HG03135 (cell line): ENCODE results near the gene PTPRN2.
"Not testable (repeated sequence)": the region's sequence is repeated elsewhere in the genome, so short reads cannot be mapped to it uniquely, and the experiment has no call there.

ENCODE experiments used
- ATAC-seq: cut with Tn5 transposase; IDR thresholded peaks from one replicate; pipeline ENCODE4 v1.9.1; 2021; ENCODE audit warnings: mild to moderate bottlenecking, moderate library complexity; ENCODE audit not compliant: unreplicated experiment

PTPRN2 gene

GRCh38 chr7:157505646-157506045 is 1082.0 kb downstream of the PTPRN2 start:
- ATAC-seq = no peak

DNA sequence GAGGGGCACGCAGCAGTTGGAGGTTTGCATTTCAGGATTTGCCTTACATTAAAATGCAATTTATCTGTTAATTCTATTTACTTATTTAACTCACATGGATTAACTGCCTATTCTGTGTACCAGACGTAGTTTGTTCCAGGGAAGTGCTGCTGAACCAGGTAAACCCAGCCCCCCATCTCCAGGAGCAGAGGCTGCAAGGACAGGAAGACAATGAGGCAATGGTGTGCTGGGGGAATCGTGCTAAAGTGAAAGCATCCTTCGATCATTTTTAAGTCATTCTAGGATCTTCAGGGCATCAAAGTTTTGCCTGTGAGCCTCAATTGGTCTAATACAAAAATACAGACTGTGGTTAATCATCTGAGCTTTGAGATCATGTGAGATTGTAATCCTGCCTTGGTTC is 1084.4 kb downstream of the PTPRN2 start:
- ATAC-seq = no peak

GRCh38 chr7:157502701-157503111 is 1084.9 kb downstream of the PTPRN2 start:
- peak; percentile 51 for ATAC-seq

GRCh38 chr7:157501581-157501980 is 1086.0 kb downstream of the PTPRN2 start:
- ATAC-seq = no peak

- not testable (repeated sequence) for ATAC-seq
Observed at GRCh38 chr7:157500989-157501540, 1086.6 kb downstream of the PTPRN2 start.

- ATAC-seq = no peak
Observed at GRCh38 chr7:157500171-157500960, 1087.3 kb downstream of the PTPRN2 start.

DNA sequence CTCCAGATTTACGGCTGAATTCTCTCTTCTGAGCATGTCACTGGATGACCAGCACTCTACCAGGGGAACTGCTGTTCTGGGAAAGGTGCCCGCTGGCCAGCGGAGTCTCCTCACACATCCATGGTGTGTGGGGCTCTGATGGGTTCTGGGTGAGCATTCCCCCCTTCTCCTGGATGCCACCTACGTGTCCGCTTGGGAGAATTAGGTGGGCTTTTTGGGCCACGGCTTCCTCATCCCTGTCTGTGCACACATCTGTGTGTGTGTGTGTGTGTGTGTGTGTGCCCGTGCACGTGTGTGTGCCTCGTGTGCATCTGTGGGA is 1087.8 kb downstream of the PTPRN2 start:
- ATAC-seq = no peak

DNA sequence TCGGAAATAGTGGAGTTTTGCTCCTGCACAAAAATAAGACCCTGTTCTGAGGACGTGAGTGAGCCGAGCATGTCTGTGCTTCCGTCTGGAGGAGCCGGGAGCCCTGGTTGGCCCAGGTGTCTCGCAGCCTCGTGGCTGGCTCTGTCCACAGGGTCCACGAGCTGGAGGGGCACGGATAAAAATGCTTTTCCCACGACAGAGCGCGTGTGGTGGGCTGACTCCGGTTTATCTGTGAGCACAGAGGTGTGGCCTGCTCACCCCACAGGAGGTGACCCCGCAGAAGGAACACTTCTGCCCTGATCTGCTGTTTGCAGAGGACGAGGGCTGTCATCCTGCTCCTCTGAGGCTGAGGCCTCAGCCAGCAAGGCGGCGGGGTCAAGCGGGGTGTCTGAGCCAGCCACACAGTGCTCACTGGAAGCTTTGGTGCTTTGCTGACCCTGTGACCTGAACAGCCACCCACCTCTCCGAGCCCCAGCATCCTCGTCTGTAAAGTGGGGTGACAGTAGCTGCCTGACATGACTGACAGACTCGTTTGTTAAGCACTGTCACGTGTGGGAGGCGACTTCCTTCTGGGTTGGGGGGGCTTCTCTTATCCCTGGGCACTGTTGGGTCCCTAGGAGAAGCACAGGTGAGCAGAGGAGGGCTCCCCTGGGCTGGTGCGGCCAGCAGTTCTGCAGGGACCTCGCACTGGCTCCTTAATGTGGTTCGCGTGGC is 1088.3 kb downstream of the PTPRN2 start:
- ATAC-seq = no peak

DNA sequence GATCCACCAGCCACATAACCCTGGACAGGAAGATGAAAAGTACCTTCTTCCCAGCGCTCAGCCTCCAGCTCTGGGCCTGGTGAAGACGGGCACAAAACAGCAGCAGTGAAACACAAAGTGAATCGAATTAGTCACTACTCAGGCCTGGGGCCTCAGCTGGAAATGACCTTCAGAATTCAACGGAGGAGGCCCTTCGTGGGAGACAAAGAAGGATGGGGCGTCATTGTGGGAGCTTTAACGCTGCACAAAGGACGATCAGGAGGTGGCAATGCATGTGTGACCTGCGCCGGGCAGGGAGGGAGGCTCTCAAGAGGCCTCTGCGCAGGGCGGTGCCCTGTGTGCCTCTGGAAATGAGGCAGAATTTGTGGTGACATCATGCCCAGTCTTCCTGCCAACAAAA is 1089.0 kb downstream of the PTPRN2 start:
- ATAC-seq = no peak

GRCh38 chr7:157497744-157498651 is 1089.6 kb downstream of the PTPRN2 start:
- no peak for ATAC-seq

- ATAC-seq = no peak
Observed at GRCh38 chr7:157497367-157497743, 1090.3 kb downstream of the PTPRN2 start.

DNA sequence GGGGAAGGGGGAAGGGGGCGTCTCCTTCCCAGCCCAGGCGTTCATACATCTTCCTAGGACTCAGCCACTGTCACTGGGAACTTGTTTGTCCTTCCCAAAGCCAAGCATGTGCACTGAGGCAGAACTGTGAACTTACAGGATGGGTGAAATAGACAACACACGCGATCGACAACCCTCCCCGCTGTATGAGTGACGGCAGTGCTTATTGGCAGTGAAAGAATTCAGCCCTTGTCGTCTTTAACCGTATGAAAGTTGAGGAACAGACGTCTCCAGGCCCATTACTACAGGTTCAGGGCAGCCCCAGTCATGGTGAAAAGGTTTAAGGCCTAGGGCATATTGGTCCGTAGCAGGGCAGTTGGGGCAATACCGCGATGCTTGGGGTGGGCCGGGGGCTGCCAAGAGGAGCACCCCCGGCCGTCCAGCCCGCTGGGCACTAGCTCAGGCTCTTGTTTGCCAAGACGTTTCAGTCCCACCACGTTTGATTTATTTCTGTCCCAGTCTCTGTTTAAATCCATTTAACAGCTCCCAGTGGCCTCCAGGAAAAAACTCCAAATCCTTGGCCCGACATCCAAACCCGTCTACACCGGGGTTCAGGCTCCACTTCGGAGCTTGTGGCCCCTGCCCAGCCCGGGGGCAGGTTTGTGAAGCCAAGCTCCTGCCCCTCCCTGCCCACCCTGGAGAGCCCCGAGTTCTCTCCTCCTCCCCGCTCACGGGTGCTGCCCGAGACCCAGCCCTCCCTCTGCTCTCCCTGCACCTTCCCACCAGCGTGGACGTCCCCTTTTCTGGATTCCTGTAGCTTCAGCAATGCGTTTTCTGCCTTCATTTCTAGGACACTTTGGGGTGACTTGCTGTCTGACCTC is 1091.0 kb downstream of the PTPRN2 start:
- ATAC-seq = no peak

- ATAC-seq = no peak
Observed at GRCh38 chr7:157495594-157495993, 1092.0 kb downstream of the PTPRN2 start.

- ATAC-seq = no peak
Observed at GRCh38 chr7:157495177-157495553, 1092.5 kb downstream of the PTPRN2 start.

DNA sequence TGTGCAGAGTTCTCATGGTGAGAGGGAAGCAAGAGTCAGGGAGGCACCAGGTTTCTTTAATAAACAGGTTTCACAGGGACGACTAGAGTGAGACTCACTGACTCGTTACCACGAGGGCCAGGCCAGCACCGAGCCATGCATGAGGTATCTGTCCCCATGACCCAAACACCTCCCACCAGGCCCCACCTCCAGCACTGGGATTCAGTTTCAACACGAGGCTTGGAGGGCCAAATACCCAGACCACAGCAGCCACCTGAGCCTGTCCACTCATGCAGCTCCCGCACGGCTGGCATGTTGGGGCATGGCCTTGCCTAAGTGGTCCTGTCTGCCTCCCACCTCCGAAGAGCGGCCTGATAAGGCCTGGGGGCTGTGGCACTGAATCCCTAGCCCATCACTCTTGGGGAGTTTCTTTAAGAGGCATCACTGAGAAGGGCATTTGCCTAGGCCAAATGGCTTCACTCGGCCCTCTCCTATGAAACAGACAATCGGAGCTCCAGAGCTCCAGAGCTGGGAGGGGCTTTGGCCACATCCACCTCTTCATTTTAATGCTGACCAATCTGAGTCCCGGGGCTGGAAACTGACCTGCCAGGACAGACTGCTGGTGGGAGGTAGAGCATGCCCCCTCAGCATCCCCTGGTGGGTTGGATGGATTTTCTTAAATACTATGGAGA is 1093.0 kb downstream of the PTPRN2 start:
- no peak for ATAC-seq

- ATAC-seq = no peak
Observed at GRCh38 chr7:157493776-157494175, 1093.8 kb downstream of the PTPRN2 start.

DNA sequence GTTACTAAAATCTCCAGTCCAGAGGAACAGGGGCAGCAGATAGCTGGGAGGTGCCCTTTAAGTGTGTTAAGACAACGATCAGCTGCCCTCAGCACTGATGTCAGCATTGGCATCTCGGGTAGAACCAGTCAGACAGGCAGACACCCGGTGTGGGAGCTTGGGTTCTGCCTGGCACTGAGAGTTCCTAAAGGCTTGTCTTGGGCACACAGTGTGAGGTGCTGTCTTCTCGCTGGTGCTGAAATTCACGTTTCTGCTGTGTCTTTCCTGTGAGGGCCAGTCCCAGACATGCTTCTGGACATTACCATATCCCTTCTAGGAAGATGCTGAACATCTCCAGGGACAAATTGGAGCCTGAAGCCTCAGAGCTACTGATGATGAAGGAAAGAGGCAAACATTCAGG is 1094.6 kb downstream of the PTPRN2 start:
- ATAC-seq = no peak

DNA sequence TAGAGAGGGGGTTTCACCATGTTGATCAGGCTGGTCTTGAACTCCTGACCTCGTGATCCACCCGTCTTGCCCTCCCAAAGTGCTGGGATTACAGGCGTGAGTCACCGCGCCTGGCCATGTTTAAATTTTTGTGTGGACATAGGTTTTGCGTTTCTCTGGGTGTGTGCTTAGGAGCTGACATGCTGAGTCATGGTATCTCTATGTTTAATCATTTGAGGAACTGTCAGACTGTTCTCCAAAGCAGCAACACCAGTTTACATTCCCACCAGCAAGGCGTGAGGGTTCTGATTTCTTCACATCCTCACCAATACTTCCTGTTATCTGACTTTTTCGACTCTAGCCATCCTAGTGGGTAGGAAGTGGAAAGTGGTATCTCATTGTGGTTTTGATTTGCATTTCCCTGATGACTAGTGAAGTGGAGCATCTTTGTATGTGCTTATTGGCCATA is 1097.1 kb downstream of the PTPRN2 start:
- ATAC-seq = no peak

DNA sequence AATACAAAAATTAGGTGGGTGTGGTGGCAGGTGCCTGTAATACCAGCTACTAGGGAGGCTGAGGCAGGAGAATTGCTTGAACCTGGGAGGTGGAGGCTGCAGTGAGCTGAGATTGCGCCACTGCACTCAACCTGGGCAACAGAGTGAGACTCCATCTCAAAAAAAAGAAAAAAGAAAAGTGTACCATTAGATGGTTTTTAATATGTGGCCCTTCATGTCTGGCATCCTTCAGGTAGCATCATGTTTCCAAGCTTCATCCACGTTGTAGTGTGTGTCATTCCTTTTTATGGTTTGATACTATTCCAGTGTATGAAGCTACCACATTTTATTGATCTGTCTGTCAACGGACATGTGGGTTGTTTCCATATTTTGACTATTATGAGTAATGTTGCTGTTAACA is 1097.8 kb downstream of the PTPRN2 start:
- not testable (repeated sequence) for ATAC-seq
